SK-N-MC (cell line): ENCODE measurements around the gene CA10.

Experiments
- EZH2 ChIP-seq: fragments of 200-600 bp; sonication (generic); IDR thresholded peaks from one replicate; pipeline ENCODE4 v1.6.1; 2017; ENCODE audit warnings: antibody characterized with exemption
- POLR2AphosphoS5 ChIP-seq: IDR thresholded peaks from 2 replicates; pipeline ENCODE4 v1.6.1; 2012; ENCODE audit warnings: mild to moderate bottlenecking, low read depth, low read length, borderline replicate concordance

DNA sequence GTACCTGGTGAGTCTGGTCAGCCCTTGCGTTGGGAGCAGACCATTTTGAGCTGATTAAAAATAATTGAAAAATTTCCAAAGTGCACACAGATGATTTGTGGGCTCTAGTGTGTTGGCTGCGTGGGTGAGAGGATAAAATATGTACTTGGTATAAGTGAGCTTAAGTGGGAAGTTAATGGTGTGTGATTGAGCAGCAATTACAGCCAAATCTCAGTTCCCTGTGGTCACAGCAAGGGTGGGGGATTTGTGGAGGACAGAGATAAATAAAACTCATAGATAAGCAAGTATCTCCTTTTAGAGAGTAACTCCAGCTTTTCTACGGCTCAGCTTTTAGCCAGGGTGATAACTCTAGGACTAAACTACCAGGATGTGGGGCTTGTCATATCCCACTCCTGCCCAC lies 507.7 kb downstream of the CA10 start:
- TF ChIP-seq POLR2AphosphoS5, result no peak
- TF ChIP-seq EZH2, result no peak
